GM12878 (cell line): Measurements from ENCODE around the gene CELA3B. TPM values are rescaled to one million over a fixed set of nuclear protein-coding genes. Genes with fewer than 3 reads are reported as not detected.

ENCODE experiments used
- ATAC-seq: fragments of 200-7000 bp; cut with Tn5 transposase; 3 replicates; pipeline ENCODE4 v1.9.1; 2020; ENCODE audit warnings: mild to moderate bottlenecking, moderate library complexity
- BruUV-seq: library from RNA; stranded (reverse); fragments of 400-500 nt; replicated peaks from 2 replicates; lab custom pipeline; 2021; lab: Mats Ljungman, UMichigan
- CTCF ChIA-PET: fragments of 300-600 bp; sonication (Branson Sonifier 250); formaldehyde crosslinking; extraction: SDS; loops from one replicate; lab custom pipeline; 2021; ENCODE audit warnings: inconsistent platforms; lab: Yijun Ruan, JAX
- POLR2A ChIA-PET: fragments of 350-600 bp; formaldehyde crosslinking; extraction: SDS; loops from one replicate; lab custom pipeline; 2021; ENCODE audit warnings: inconsistent platforms; lab: Charles Lee
- RAD21 ChIA-PET: fragments of 300-600 bp; sonication (Branson Sonifier 250); formaldehyde crosslinking; loops from one replicate; lab custom pipeline; 2023; ENCODE audit warnings: antibody characterized with exemption; ENCODE audit not compliant: unreplicated experiment; lab: Charles Lee
- SMC1A ChIA-PET: fragments of 300-600 bp; sonication (Branson Sonifier 250); formaldehyde crosslinking; loops from one replicate; lab custom pipeline; 2023; ENCODE audit not compliant: unreplicated experiment, uncharacterized antibody; lab: Charles Lee
- DNase-seq: peaks from one replicate; pipeline ENCODE4 v3.0.0-alpha.2; 2011; ENCODE audit warnings: low read depth, low spot score
- FAIRE-seq: peaks from 3 replicates; lab custom pipeline; 2011; peaks lifted over from hg19 to GRCh38; lab: Jason Lieb, UNC
- H2AFZ ChIP-seq: 2 replicates; pipeline ENCODE4 v1.6.0; 2011; ENCODE audit warnings: low read depth, low read length, control low read depth; ENCODE audit not compliant: control insufficient read depth
- H3K27ac ChIP-seq: 2 replicates; pipeline ENCODE4 v1.5.1; 2011; ENCODE audit warnings: control low read depth; ENCODE audit not compliant: control insufficient read depth, insufficient read depth
- H3K27me3 ChIP-seq, 2 experiments: replicated peaks in 1 of 2; 2 replicates each; pipeline versions ENCODE4 v1.6.0 to v1.6.1; 2011; ENCODE audit warnings: low read length in 1 of 2; ENCODE audit not compliant: control insufficient read depth in 2 of 2, insufficient read depth in 2 of 2
- H3K36me3 ChIP-seq, 2 experiments: 2 replicates each; pipeline ENCODE4 v1.5.1; 2011; ENCODE audit warnings: low read length in 1 of 2; ENCODE audit not compliant: control insufficient read depth in 2 of 2, insufficient read depth in 2 of 2
- H3K4me1 ChIP-seq: 2 replicates; pipeline ENCODE4 v1.6.1; 2011; ENCODE audit warnings: mild to moderate bottlenecking, low read length, moderate library complexity, mixed read lengths; ENCODE audit not compliant: control insufficient read depth, insufficient read depth
- H3K4me2 ChIP-seq: 2 replicates; pipeline ENCODE4 v1.6.0; 2011; ENCODE audit warnings: control low read depth; ENCODE audit not compliant: control insufficient read depth, insufficient read depth
- H3K4me3 ChIP-seq: fragments of 200-600 bp; sonication (generic); 2 replicates; pipeline ENCODE4 v1.5.1; 2016
- H3K79me2 ChIP-seq: 2 replicates; pipeline ENCODE4 v1.6.0; 2011; ENCODE audit warnings: low read length; ENCODE audit not compliant: control insufficient read depth, insufficient read depth
- H3K9ac ChIP-seq: 2 replicates; pipeline ENCODE4 v1.8.0; 2011; ENCODE audit warnings: low read length, control low read depth, mixed read lengths; ENCODE audit not compliant: control insufficient read depth, insufficient read depth
- H3K9me3 ChIP-seq: replicated peaks from 3 replicates; pipeline ENCODE4 v1.5.1; 2011; ENCODE audit warnings: mild to moderate bottlenecking, low read length; ENCODE audit not compliant: control insufficient read depth, insufficient read depth
- H4K20me1 ChIP-seq: 2 replicates; pipeline ENCODE4 v1.6.0; 2011; ENCODE audit not compliant: control insufficient read depth, insufficient read depth
- BACH1 ChIP-seq: fragments of 450-650 bp; IDR thresholded peaks from 2 replicates; pipeline ENCODE4 v1.6.1; 2017; ENCODE audit warnings: mild to moderate bottlenecking, borderline replicate concordance
- BRCA1 ChIP-seq: IDR thresholded peaks from 2 replicates; pipeline ENCODE4 v1.6.1; 2011; ENCODE audit warnings: low read depth, low read length, improper control_type of control experiment
- CEBPB ChIP-seq, 2 experiments: fragments of 150-350 bp in 1 of 2; IDR thresholded peaks; 2 replicates each; pipeline ENCODE4 v1.6.1; 2012 to 2014; ENCODE audit warnings: low read depth in 2 of 2, low read length in 2 of 2, borderline replicate concordance in 1 of 2, inconsistent platforms in 1 of 2
- EP300 ChIP-seq, 2 experiments: fragments of 150-350 bp in 1 of 2; IDR thresholded peaks; 2 replicates each; pipeline ENCODE4 v1.6.1; 2011 to 2012; ENCODE audit warnings: low read depth in 2 of 2, low read length in 2 of 2, borderline replicate concordance in 1 of 2, improper control_type of control experiment in 1 of 2, inconsistent platforms in 1 of 2; ENCODE audit not compliant: control insufficient read depth in 1 of 2
- HDGF ChIP-seq: fragments of 450-650 bp; IDR thresholded peaks from 2 replicates; pipeline ENCODE4 v1.6.1; 2016; ENCODE audit warnings: antibody characterized with exemption
- IKZF1 ChIP-seq: fragments of 450-650 bp; conservative IDR thresholded peaks from 2 replicates; pipeline ENCODE4 v1.6.1; 2017; ENCODE audit warnings: antibody characterized with exemption, mild to moderate bottlenecking
- LARP7 ChIP-seq: fragments of 450-650 bp; IDR thresholded peaks from 2 replicates; pipeline ENCODE4 v1.6.1; 2017; ENCODE audit warnings: mild to moderate bottlenecking
- NRF1 ChIP-seq: conservative IDR thresholded peaks from 2 replicates; pipeline ENCODE4 v1.6.1; 2011; ENCODE audit warnings: mild to moderate bottlenecking, low read depth, low read length, improper control_type of control experiment
- SP1 ChIP-seq: IDR thresholded peaks from one replicate; pipeline ENCODE4 v1.6.1; 2011; ENCODE audit warnings: low read depth, low read length
- SREBF1 ChIP-seq: IDR thresholded peaks from 2 replicates; pipeline ENCODE4 v1.6.1; 2012; ENCODE audit warnings: mild to moderate bottlenecking, low read length
- STAT1 ChIP-seq: fragments of 450-650 bp; conservative IDR thresholded peaks from 2 replicates; pipeline ENCODE4 v1.6.1; 2014; ENCODE audit warnings: antibody characterized with exemption, mild to moderate bottlenecking
- TCF7 ChIP-seq: IDR thresholded peaks from 2 replicates; pipeline ENCODE4 v1.6.1; 2014; ENCODE audit warnings: antibody characterized with exemption, borderline replicate concordance
- WGBS: methylation state at CpG from one replicate; pipeline ENCODE4 v1.1.6; 2016; ENCODE audit warnings: low lambda C conversion rate; ENCODE audit not compliant: insufficient replicate concordance, insufficient coverage; ENCODE audit errors: missing lambda C conversion rate; 5-methylcytosine and 5-hydroxymethylcytosine counted together
- in situ Hi-C: fragments of 300-500 bp; cut with MboI; formaldehyde crosslinking; loops from 9 replicates; pipeline ENCODE4 v1.14.3; 2018; ENCODE audit warnings: mixed read lengths
- intact Hi-C: fragments of 100-400 bp; cut with micrococcal nuclease; formaldehyde crosslinking; loops from one replicate; pipeline ENCODE4 v1.14.2; 2022; ENCODE audit not compliant: unreplicated experiment
- polyA plus RNA-seq, 11 experiments: library from polyadenylated mRNA; depleted of rRNA in 4 of 11; unstranded in 6 of 11; stranded (reverse) in 5 of 11; fragments of >200 nt; fragmentation: Nextera tagmentation in 4 of 11; fragmentation: Illumina TruSeq in 1 of 11; extraction: Ambion mirVana in 4 of 11; extraction: Trizol in 1 of 11; gene quantifications; 1 replicate in 1 of 11; 2 replicates in 10 of 11; pipeline versions ENCODE4 v1.2.1 to v1.2.3, GENCODE V29; 2011 to 2016; ENCODE audit warnings: inconsistent platforms in 2 of 11, missing spikeins in 2 of 11, low read depth in 1 of 11
- total RNA-seq, 4 experiments: library from RNA; depleted of rRNA in 3 of 4; stranded (reverse); fragments of >200 nt in 3 of 4; fragmentation: Illumina TruSeq in 1 of 4; extraction: Trizol in 1 of 4; gene quantifications; 2 replicates each; pipeline versions ENCODE4 v1.2.1 to v1.2.3, GENCODE V29; 2013 to 2021
- TF ChIP-seq, protein P1 (sequence below): fragments of 450-650 bp; IDR thresholded peaks from 2 replicates; pipeline ENCODE4 v1.6.1; 2018; ENCODE audit warnings: mild to moderate bottlenecking, low read depth, moderate library complexity; ENCODE audit not compliant: partially characterized antibody
- TF ChIP-seq, protein P2 (sequence below): fragments of 450-650 bp; IDR thresholded peaks from 2 replicates; pipeline ENCODE4 v1.6.1; 2016; ENCODE audit warnings: mild to moderate bottlenecking, moderate library complexity, borderline replicate concordance
- TF ChIP-seq, protein P3 (sequence below): fragments of 450-650 bp; IDR thresholded peaks from 2 replicates; pipeline ENCODE4 v1.6.1; 2016; ENCODE audit warnings: mild to moderate bottlenecking

CELA3B gene
- total and polyA plus RNA-seq, 10 of the 15 experiments (the other 5 are each of a cell fraction or from before 2014, with no cell fraction given), result 4.1 TPM; not detected in 9

DNA sequence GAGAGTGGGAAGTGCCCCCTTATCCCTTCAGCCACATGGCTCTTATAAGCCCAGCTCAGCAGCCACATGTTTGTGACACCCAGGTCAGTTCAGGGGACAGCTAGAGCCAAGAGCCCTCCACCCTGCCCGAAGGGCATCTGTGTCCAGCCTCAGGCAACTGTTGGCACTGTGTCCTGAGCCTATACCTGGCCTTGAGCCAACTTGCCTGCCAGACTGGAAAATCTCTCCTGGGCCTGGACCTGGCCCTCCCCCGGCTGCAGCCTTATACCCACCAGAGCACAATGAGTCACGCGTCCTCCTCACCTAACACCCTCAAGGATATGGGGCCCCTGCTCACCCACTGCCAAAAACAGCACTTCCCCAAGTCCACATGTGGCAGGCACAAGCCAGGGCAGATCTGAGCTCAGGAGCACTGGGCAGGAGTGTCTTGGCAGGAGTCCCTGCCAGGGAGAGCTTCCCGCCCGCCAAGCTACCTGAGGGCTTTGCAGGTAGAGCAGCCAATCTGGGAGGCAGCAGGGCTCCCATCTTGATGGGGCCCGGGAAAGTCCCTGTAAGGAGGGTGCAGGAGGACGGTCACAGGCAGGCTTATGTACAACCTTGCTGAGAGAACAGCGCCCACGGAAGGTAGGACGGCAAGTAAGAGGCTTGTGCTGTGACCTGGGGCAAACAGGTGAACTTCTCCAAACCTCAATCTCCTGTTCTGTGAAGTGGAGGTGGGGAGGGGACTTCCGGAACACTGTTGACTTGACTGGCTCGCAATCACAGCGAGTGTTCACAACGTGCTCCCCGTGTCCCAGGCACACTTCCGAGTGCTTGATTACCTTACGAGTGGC lies 19.9 kb upstream of the CELA3B start:
- Histone ChIP-seq H3K27ac (no peak overlapping the region), H3K9me3 (no peaks in the 10 kb centered on the region), H4K20me1 (no peaks in the 10 kb centered on the region), H3K27me3 (no peaks in the 10 kb centered on the region; a peak in 1 of 4 replicates), H3K79me2 (no peaks in the 10 kb centered on the region), H3K9ac (no peak overlapping the region), H3K4me3 (no peak overlapping the region), H2AFZ (peak overlapping the region; percentile 51), H3K36me3 (no peaks in the 10 kb centered on the region), H3K4me1 (peaks cover 17% of the 10 kb centered on the region), H3K4me2 (0 out of 2 replicates have a peak overlapping the region, but pooled peaks have one; percentile 34)
- in situ Hi-C loops (no loop called here), intact Hi-C loops (no loop called here)
- ChIA-PET CTCF (interaction anchor here (1.6 kb wide), 1 partner anchor 460 kb away, joined by 3 read pairs; no protein-coding TSS in a partner anchor), SMC1A (interaction anchor here (0.6 kb wide), 1 partner anchor 158 kb away, joined by 5 read pairs; no protein-coding TSS in a partner anchor), RAD21 (interaction anchor here (0.8 kb wide), 1 partner anchor 75 kb away, joined by 3 read pairs; no protein-coding TSS in a partner anchor), POLR2A (interaction anchor here (1.4 kb wide), 1 partner anchor 47 kb away, joined by 3 read pairs; no protein-coding TSS in a partner anchor)
- 36% methylated on average over 17 of the region's 18 CpGs for WGBS
- BruUV-seq, result no TSS peak
- no peak for DNase-seq
- ATAC-seq, result peak; percentile 53
- FAIRE-seq, result no peak
- TF ChIP-seq SREBF1 (no peak), SP1 (no peak), STAT1 (no peak), EP300 (IDR thresholded peaks at IDR 0.05; ENCODE audit: borderline replicate concordance in 1 of 2, control insufficient read depth in 1 of 2, low read depth in 2 of 2, low read length in 2 of 2) (no peak), HDGF (no peak), LARP7 (no peak), BRCA1 (no peak), CEBPB (IDR thresholded peaks at IDR 0.05; ENCODE audit: borderline replicate concordance in 1 of 2, low read depth in 2 of 2, low read length in 2 of 2) (no peak), BACH1 (no peak), IKZF1 (no peak), NRF1 (no peak), TCF7 (no peak)
- TF ChIP-seq, protein P1, sequence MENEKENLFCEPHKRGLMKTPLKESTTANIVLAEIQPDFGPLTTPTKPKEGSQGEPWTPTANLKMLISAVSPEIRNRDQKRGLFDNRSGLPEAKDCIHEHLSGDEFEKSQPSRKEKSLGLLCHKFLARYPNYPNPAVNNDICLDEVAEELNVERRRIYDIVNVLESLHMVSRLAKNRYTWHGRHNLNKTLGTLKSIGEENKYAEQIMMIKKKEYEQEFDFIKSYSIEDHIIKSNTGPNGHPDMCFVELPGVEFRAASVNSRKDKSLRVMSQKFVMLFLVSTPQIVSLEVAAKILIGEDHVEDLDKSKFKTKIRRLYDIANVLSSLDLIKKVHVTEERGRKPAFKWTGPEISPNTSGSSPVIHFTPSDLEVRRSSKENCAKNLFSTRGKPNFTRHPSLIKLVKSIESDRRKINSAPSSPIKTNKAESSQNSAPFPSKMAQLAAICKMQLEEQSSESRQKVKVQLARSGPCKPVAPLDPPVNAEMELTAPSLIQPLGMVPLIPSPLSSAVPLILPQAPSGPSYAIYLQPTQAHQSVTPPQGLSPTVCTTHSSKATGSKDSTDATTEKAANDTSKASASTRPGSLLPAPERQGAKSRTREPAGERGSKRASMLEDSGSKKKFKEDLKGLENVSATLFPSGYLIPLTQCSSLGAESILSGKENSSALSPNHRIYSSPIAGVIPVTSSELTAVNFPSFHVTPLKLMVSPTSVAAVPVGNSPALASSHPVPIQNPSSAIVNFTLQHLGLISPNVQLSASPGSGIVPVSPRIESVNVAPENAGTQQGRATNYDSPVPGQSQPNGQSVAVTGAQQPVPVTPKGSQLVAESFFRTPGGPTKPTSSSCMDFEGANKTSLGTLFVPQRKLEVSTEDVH, result no peak
- TF ChIP-seq, protein P2, sequence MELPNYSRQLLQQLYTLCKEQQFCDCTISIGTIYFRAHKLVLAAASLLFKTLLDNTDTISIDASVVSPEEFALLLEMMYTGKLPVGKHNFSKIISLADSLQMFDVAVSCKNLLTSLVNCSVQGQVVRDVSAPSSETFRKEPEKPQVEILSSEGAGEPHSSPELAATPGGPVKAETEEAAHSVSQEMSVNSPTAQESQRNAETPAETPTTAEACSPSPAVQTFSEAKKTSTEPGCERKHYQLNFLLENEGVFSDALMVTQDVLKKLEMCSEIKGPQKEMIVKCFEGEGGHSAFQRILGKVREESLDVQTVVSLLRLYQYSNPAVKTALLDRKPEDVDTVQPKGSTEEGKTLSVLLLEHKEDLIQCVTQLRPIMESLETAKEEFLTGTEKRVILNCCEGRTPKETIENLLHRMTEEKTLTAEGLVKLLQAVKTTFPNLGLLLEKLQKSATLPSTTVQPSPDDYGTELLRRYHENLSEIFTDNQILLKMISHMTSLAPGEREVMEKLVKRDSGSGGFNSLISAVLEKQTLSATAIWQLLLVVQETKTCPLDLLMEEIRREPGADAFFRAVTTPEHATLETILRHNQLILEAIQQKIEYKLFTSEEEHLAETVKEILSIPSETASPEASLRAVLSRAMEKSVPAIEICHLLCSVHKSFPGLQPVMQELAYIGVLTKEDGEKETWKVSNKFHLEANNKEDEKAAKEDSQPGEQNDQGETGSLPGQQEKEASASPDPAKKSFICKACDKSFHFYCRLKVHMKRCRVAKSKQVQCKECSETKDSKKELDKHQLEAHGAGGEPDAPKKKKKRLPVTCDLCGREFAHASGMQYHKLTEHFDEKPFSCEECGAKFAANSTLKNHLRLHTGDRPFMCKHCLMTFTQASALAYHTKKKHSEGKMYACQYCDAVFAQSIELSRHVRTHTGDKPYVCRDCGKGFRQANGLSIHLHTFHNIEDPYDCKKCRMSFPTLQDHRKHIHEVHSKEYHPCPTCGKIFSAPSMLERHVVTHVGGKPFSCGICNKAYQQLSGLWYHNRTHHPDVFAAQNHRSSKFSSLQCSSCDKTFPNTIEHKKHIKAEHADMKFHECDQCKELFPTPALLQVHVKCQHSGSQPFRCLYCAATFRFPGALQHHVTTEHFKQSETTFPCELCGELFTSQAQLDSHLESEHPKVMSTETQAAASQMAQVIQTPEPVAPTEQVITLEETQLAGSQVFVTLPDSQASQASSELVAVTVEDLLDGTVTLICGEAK, result no peak
- TF ChIP-seq, protein P3, sequence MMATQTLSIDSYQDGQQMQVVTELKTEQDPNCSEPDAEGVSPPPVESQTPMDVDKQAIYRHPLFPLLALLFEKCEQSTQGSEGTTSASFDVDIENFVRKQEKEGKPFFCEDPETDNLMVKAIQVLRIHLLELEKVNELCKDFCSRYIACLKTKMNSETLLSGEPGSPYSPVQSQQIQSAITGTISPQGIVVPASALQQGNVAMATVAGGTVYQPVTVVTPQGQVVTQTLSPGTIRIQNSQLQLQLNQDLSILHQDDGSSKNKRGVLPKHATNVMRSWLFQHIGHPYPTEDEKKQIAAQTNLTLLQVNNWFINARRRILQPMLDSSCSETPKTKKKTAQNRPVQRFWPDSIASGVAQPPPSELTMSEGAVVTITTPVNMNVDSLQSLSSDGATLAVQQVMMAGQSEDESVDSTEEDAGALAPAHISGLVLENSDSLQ, result no peak
